ENCODE measurements around the gene DLST.
A peak's percentile ranks its signal among the peaks of the same experiment; 100 is the strongest.

DNA sequence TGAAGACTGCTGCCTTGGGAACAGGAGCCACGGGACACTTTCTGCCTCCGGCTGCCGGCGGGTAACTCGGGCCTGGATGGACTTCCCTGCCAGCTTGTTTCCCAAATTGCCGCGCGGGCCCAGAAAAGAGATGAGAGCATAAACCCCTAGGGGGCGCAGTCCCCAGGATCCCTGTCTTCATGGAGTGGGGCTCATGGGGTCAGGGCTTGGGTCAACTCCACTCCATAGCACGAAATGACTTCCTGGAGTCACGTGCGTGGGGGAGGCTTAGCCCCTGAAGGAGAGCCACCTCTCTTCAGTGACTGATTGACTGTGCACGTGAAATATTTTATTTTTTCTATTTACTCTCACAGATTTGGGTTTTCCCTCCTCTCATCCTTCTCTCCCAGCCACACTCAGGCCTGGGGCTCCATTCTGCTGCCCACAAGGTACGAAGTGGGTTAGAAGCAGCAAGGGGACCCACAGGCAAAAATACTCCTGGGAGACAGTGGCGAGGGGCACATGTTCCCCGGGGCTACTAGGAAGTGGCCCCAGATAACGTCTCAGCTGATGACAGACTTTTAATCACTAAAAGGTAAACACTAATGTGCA lies 63.6 kb downstream of the DLST start:
- TF ChIP-seq, protein P1, sequence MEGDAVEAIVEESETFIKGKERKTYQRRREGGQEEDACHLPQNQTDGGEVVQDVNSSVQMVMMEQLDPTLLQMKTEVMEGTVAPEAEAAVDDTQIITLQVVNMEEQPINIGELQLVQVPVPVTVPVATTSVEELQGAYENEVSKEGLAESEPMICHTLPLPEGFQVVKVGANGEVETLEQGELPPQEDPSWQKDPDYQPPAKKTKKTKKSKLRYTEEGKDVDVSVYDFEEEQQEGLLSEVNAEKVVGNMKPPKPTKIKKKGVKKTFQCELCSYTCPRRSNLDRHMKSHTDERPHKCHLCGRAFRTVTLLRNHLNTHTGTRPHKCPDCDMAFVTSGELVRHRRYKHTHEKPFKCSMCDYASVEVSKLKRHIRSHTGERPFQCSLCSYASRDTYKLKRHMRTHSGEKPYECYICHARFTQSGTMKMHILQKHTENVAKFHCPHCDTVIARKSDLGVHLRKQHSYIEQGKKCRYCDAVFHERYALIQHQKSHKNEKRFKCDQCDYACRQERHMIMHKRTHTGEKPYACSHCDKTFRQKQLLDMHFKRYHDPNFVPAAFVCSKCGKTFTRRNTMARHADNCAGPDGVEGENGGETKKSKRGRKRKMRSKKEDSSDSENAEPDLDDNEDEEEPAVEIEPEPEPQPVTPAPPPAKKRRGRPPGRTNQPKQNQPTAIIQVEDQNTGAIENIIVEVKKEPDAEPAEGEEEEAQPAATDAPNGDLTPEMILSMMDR (IDR thresholded peaks at IDR 0.05; ENCODE audit: poor library complexity), result peak; percentile 49
- no peak for TF ChIP-seq EZH2 (IDR thresholded peaks at IDR 0.05; ENCODE audit: borderline replicate concordance)

Data from hepatocyte (in vitro differentiated cells).